Activated CD4-positive, CD25-positive, alpha-beta regulatory T cell treated with anti-CD3 and anti-CD28 coated beads, Interleukin-2, amount 50 U/mL, for 16 hours (primary cell): ENCODE measurements around the gene PLXDC1.
"Not testable (repeated sequence)": the region's sequence is repeated elsewhere in the genome, so short reads cannot be mapped to it uniquely, and the experiment has no call there.

Source experiments
- DNase-seq: peaks from one replicate; pipeline ENCODE4 v3.0.0-alpha.2; 2020; ENCODE audit warnings: low read depth, low spot score

PLXDC1 gene

DNA sequence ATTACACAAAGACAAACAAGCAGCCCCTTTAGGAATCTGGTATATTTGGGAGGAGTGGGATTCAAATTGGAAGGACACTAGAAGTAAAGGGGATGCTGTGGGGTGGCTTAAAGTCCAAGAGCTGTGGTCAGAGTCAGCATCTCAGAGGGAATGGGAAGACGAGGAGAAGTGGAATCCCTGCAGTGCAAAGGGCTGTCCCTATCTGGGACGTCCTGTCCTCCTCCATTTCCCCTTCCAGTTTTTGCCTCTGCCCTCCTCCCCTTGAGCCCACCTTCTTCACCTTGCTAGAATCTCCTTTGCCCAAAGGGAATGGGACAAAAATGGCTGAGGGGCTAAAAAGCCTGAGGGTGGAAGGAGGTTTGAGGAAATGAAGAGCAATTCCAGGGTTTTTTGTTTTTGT, 4.2 kb upstream of the PLXDC1 start:
- no peak for DNase-seq

DNA sequence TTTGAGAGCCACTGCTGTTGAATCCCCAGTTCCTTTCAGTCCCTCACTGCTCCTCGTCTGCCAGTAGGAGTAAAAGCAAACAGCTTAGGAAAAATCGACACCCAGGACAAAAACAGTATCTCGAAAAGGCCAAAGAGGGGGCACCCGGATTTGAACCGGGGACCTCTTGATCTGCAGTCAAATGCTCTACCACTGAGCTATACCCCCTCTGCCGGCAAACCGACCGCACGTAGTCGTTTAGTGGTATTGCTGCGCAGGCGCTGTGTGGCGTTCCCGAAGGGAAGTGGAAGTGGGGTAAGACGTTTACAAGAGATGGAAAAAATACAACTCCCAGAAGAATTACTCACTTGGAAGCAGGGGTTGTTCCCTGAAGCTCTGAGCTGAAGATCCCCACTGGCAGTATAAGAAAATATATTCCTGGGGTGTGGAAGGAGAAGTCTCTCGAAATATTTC, 2.2 kb upstream of the PLXDC1 start:
- peak; percentile 89 for DNase-seq

DNA sequence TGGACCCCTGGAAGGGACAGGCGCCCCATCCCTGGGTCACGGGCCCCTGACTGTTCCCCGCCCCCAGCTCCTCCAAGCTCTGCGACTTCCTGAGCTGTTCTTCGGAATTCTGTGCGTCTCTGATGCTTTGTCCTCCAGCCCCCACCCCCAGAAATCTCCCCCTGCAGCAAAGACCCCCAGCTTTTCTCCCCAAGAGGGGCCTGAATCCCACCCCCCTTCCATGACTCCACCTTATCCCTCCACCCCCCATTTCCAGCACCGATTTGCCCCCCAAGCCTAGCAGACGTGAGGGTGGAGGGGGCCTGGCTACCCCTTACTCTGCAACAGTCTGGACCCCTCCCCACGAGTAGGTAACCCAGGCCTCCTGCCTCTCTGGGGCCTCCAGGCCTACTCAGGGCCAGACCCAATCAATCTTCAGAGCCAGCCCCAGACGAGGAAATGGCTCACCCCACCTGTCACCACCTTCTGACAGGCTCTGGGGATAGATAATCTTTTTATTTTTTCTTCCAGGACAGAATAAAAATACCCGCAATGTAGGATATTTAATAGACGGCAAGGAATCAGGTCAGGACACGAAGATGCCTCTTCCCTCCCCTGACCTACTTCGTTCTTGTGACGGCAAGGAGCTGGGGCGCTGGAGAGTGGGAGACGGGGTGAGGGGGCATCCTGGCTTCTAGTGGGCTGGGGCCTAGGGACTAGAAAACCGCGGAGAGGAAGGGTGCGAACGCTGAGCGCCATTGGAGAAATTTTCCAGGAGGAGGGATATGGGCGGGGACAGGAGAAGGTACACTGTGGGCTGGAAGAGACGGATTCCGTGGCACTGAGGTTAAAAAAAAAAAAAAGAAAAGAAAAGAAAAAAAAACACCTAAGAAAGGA, 744 bp upstream of the PLXDC1 start:
- no peak for DNase-seq

DNA sequence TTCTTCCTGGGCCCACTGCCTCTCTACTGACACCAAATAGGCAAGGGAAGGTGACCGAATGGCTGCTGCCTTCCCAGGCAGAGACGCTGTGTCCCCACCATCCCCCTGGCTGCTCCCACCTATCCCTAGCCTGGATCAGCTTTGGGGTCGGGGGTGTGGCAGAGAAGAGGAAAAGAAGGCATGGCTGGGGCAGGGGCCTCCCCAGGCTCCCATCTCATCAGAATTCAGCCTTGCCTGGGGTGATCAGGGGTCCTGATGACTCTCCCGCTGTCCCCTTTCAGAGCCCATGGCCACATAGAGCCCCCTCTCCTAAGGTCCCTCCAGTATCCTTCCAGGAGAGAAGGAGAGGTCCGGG, 665 bp downstream of the PLXDC1 start:
- no peak for DNase-seq

DNA sequence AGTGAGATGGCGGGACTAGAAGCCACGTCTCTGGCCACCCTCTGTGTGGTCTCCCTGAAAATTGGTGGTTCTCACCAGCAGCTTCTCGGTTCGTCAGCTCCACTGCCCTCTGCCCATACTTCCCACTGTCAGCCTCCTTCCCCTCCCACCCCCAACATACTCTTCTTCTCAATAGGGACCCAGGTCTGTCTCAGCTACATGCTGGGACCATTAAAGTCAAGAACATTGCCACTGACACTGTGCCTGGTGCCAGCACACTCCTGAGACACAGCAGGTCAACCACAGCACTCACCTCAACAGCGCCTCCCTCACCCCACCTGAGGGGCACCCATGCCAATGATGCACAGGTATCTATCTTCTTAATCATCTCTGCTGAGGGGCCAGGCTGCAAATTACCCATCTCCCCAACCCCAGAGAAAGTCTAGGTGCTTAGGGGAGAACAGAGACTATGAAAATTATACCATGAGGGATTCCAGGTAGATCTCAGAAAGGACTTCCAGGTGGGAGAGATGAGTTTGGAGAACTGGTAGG, 1.3 kb downstream of the PLXDC1 start:
- DNase-seq: no peak

DNA sequence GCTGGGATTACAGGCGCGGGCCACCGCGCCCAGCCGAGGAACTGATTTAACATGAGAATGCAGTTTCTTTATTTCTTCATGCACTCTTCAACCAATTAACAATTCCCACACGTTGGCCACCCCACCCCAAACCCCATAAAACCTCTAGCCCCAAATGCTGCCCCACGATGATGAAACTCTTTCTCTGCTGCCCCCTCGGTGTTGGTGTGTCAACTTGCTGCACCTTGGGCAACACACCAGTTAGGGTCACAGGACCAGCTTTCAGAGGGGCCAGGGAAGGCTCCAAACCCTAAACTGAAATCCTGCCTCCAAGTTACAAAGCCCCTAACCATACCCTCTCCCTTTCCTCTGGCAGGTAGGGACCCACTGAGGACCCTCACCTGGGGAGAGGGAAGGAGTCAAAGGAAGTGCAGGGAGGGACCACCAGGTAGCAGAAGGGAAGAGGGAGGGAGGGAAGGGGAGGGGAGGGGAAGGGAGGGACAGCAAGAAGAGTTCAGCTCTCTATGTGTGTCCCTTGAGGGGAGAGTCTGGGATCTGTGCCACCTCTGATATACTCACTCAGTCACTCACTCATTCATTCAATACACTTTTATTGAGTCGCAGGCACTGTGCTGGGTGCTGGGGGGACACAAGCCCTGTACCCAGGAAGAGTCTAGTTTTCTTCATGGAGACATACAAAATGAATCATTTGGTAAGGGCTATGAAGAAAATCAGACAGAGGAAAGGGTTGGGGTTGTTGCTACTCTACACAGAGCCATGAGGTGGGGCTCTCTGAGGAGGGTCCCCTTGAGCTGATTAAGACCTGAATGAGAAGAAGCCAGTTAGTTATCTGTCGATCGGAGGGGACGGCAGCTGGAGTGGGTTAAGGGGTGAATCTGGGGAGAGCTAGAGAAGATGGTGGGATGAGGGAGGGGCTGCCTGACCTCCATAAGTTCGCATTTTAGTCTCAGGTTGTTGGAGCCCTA, 3.9 kb downstream of the PLXDC1 start:
- no peak for DNase-seq

DNA sequence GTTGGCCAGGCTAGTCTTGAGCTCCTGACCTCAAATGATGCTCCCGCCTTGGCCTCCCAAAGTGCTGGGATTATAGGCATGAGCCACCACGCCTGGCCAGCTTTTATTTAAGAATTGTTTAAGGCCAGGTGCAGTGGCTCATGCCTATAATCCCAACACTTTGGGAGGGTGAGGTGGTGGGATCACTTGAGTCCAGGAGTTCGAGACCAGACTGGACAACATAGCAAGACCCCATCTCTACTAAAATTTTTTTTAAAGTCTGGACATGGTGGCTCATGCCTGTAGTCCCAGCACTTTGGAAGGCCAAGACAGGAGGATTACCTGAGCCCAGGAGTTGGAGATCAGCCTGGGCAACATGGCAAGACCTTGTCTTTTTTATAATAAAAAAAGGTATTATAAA, 5.2 kb downstream of the PLXDC1 start:
- DNase-seq: no peak

DNA sequence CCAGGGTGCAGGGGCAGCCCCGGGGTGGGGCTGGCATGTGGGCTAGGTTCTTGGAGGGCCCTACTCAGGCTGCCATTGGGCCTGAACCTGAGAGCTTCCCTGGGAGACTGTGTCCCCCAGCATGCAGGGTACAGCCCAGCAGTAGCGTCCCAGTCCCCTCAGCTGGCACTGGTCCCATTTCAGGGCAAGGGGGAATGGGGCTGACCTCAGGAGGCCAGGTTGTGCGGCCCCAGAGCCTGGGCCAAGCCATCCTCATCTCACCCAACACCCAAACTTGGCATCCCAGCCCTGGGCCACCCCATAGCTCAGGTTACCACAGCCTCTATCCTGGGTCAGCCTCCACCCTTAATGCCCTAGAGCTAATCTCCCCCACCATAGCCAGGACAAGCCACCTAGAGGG, 6.3 kb downstream of the PLXDC1 start:
- no peak for DNase-seq

DNA sequence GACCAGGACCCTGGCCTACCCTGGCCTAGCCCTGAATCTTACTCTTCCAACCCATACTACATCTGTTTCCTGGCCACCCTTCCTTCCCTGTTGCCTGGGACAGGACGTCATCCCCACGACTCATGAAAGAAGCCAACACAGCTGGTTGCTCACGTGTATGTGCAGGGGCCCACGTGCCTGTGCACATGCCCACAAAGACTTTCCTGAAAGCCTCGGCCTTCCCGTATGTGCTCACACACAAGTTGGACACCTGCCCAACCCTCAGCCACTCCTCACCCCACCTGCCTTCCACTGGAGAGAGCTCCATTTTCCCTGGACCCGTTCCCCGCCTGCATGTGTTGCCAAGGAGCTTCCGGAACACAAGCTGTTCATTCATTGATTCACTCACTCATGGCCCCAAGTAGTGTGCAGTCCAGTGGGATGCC, 7.0 kb downstream of the PLXDC1 start:
- DNase-seq: no peak

DNA sequence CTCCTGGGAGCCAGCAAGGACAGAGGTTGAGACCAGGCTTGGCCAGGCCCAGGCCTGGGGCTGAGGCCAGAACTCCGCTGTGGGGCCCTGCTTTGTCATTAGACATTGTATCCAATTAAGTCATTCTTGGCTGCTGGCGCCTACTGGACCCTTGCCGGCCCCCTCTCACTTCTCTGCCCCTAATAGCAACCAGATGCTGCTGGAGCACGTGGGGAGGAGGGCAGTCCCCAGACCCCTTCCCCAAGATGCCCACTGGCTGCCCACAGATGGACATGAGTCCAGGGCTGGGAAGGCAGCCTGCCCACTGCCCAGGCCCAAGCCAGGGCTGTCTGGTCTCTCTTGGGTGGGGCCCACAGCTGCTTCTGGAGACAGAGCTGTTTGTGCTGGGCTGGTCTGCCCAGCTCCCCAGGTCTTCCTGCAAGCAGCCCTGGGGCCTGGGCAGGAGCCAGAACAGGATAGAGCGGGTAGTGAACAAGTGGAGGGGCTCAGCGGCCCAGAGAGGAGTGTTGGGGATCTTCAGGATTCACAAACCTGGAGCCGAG, 7.8 kb downstream of the PLXDC1 start:
- no peak for DNase-seq

DNA sequence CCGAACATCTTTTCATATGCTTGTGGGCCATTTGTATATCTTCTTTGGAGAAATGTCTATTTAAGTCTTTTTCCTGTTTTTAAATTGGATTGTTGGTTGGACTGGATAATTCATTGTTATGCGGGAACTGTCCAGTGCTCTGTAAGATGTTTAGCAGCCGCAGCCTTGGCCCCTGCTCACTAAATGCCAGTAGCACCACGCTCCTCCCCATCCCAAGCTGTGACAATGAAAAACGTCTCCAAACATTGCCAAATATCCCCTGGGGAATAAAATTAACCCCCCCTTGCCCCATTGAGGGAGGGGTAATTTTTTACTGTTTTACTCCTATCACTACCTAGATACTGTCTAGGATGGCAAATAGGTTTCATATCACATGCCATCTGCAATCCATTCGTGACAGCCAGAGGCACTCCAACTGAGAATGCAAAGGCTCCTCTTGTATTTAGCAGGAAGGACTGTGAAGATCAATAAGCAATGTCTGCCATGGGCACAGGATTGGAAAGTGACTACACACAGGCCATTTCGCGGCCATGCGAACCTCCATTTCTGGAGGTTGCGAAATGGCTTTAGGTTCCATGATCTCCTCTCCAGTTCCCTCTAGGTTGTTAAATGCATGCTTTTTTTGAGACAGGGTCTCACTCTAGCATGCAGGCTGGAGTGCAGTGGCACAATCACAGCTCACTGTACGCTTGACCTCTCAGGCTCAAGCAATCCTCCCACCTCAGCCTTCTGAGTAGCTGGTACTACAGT, 9.3 kb downstream of the PLXDC1 start:
- DNase-seq: no peak

DNA sequence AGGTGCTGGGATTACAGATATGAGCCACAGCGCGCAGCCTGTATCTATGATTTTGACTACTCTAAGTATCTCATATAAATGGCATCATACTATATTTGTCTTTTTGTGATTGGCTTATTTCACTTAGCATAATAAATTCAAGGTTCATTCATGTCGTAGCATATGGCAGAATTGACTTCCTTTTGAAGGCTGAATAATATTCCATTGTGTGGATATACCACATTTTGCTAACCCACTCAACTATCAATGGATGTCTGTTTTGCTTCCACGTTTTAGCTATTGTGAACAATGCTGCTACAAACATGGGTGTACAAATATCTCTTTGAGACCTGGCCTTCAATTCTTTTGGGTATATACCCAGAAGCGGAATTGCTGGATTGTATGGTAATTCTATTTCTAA, 10.1 kb downstream of the PLXDC1 start:
- DNase-seq: no peak

DNA sequence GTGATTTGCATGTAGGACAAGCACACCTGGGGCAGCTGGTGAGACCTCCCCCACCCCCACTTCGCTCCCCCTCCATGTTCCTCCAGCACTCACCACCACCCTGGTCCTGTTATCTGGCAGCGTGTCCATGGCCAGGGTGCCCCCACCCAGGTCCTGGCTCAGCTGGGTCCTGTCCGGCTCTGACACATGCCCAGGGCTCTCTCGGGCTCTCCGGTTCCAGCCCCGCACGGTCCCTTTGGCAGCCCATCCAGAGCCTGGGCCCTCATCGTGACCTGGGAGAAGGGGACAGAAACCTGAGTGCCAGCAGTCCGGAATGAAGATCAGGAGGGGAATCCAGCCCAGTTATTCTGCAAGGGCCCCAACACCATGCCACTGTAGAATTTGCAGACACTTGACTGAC, 11.9 kb downstream of the PLXDC1 start:
- DNase-seq: no peak

DNA sequence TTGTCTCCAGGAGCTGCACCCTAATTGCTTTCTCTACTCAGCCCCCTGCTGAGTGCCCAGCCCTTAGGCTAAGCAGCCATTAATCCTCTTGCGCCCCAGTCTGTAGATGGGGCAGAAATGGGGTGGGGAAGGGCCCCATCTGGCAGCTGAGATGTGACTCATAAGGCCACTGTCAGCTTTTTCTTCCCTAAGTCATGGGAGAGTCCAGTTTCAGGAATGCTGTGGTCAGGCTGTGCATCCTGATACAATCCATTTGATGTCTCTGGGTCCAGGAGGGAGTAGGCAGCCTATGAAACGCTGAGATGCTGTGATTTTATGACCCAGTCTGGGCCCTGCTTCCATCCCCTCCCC, 12.3 kb downstream of the PLXDC1 start:
- DNase-seq: no peak

DNA sequence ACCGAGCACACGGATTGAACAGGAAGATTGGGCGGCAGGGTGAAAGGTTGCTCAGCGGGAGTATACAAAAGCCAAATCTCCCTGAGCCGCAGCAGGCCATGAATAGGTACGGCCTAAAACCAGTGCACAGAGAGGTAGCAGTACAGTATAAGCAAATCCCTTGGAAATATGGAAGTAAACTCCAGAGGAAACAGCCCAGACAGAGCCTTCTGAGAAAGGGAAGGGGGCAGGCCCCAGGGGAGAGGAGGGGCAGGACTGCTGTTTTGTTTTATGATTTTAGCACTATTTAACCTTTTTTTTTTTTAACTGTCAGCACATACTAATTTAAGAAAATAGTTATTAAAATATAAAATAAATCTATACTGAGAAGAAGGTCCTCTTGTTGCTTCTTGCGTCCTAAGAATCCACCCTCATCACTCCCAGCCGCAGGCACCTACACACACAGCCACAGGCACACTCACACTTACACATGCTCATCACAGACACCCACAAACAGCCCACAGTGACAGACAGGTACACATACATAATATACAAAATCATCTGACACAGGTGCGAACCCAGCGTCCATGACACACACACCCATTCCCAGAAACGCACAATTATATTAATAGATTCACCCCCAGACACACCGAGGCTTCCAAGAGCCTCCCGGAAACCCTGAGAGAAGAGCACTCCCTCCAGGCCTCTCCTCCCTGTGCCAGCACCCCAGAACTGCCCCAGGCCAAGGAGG, 12.8 kb downstream of the PLXDC1 start:
- no peak for DNase-seq

DNA sequence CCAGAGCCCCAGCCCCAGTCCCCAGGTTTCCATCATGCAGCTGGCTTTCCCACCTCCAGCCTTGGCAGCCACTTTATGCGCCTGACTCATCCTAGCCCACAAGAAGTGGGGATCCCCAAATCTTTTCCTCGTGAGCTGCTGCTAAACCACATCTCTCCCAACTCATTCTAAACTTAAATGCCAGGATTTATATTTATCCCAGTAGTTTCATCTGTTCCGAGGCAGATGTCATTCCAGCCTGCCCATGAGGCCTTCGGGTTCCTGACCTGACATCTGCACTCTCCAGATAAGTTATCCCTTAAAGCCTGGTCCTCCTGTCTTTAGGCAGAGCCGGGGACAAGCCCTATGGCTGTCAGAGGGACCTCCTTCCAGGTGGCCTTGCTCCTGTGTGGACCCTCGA, 16.6 kb downstream of the PLXDC1 start:
- DNase-seq: no peak

DNA sequence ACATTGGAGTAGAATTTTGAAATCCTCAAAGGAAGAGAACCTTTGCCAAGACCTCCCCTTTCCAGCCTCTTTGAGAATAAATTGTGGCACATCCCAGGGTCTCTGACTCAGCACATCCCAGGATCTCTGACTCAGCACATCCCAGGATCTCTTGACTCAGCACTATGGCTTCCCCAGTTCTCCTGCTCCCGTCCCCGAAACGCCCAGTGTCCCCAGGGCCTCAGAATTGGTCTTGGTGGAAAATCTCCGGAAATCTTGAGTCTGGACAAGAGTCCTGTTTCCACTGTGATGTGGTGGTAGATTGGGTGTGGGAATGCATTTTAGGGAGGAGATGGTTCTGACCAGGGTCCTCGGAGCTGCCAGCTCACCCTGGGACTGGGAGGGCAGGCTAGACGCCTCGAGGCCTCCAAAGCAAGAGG, 19.2 kb downstream of the PLXDC1 start:
- no peak for DNase-seq

DNA sequence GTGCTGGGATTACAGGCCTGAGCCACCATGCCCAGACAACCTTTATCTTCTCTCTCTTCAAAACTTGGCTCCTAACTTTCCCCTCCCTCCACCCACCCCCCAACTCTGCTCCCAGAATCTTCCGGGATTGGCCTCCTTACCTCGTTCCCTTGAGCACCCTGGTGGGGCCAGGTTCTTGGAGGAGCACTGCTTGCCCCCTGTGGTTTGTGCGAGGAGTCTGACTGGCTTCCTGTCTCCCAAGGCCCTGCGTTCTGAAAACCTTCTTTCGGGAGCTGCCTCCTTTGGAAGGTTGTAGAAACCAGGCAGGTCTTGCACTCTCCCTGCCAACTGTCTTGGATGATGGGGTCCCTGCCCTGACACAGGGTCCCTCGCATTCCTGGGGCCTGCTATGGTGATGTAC, 19.8 kb downstream of the PLXDC1 start:
- DNase-seq: no peak

DNA sequence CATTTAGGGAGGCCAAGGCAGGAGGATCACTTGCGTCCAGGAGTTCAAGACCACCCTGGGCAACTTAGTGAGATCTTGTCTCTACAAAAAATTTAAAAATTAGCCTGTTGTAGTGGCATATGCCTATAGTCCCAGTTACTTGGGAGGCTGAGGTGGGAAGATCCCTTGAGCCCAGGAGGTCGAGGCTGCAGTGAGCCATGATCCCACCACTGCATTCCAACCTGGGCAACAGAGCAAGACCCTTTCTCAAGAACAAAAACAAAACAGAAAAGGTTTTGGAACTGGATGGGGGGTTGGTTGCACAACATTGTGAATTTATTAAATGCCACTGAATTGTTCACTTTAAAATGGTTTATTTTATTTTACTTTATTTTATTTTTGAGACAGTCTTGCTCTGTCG, 21.2 kb downstream of the PLXDC1 start:
- no peak for DNase-seq

DNA sequence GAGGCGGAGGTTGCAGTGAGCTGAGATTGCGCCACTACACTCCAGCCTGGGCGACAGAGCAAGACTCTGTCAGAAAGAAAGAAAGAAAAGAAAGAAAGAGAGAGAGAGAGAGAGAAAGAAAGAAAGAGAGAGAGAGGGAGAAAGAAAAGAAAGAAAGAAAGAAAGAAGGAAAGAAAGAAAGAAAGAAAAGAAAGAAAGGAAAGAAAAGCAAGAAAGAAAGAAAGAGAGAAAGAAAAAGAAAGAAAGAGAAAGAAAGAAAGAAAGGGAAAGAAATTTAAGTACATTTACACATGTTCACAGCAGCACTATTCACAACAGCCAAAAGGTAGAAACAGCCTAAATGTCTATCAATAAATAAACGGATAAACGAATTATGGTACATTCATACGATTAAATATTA, 21.9 kb downstream of the PLXDC1 start:
- not testable (repeated sequence) for DNase-seq

DNA sequence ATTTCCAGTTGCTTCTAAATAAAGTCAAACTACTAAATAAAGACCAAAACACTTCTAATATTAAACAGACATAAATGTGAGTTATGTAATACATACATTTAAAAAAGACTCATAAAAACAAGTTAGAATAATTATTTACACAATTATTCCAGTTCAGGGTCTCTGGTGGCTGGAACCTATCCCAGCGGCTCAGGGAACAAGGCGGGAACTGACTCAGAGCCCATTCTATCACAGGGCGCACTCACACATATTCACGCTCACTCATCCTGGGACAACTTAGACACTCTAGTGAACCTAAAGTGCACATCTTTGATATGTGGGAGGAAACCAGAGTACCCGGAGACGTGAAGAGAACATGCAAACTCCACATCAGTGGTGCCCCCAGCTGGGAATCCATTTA, 25.0 kb downstream of the PLXDC1 start:
- DNase-seq: no peak
